NB4 (cell line): ENCODE results near the gene PCDH8.

ENCODE experiments used
- CTCF ChIP-seq: IDR thresholded peaks from one replicate; pipeline ENCODE4 v1.5.1; 2012; ENCODE audit warnings: low read depth, low read length
- POLR2A ChIP-seq: IDR thresholded peaks from 2 replicates; pipeline ENCODE4 v1.6.1; 2011; ENCODE audit warnings: mild to moderate bottlenecking; ENCODE audit not compliant: insufficient read length; ENCODE audit errors: extremely low read depth

GRCh38 chr13:52887165-52887564 is 38.7 kb upstream of the PCDH8 start:
- TF ChIP-seq CTCF (no peak), POLR2A (no peak)
